ENCODE results near the gene PTPRM. TPM values are rescaled to one million over a fixed set of nuclear protein-coding genes. Genes with fewer than 3 reads are reported as not detected.

PTPRM gene
- total RNA-seq, 1 donor, result 64.2 TPM

GRCh38 chr18:7720395-7720794 is 153.3 kb downstream of the PTPRM start:
- no peak for TF ChIP-seq CTCF (IDR thresholded peaks at IDR 0.05; ENCODE audit: insufficient read depth, low read length)
- H3K4me3 ChIP-seq (ENCODE audit: low read depth, low read length), result no peak overlapping the region
- DNase-seq (ENCODE audit: low read depth), result no peak

- TF ChIP-seq CTCF (IDR thresholded peaks at IDR 0.05; ENCODE audit: insufficient read depth, low read length), result no peak
Observed at GRCh38 chr18:7721532-7721931, 154.4 kb downstream of the PTPRM start.

GRCh38 chr18:7722955-7723354 is 155.8 kb downstream of the PTPRM start:
- no peak for TF ChIP-seq CTCF (IDR thresholded peaks at IDR 0.05; ENCODE audit: insufficient read depth, low read length)
- DNase-seq (ENCODE audit: low read depth), result no peak
- no peak overlapping the region for H3K4me3 ChIP-seq (ENCODE audit: low read depth, low read length)

More at GRCh38 chr18:7721532-7721931, 154.4 kb downstream of the PTPRM start:
- DNase-seq (ENCODE audit: low read depth), result no peak
- H3K4me3 ChIP-seq (ENCODE audit: low read depth, low read length), result no peak overlapping the region

GRCh38 chr18:7723558-7723957 is 156.4 kb downstream of the PTPRM start:
- TF ChIP-seq CTCF (IDR thresholded peaks at IDR 0.05; ENCODE audit: insufficient read depth, low read length), result no peak

GRCh38 chr18:7725473-7725872 is 158.4 kb downstream of the PTPRM start:
- H3K4me3 ChIP-seq (ENCODE audit: low read depth, low read length), result no peak overlapping the region
- no peak for DNase-seq (ENCODE audit: low read depth)
- TF ChIP-seq CTCF (IDR thresholded peaks at IDR 0.05; ENCODE audit: insufficient read depth, low read length), result no peak

More at GRCh38 chr18:7723558-7723957, 156.4 kb downstream of the PTPRM start:
- H3K4me3 ChIP-seq (ENCODE audit: low read depth, low read length), result no peak overlapping the region
- DNase-seq (ENCODE audit: low read depth), result no peak

GRCh38 chr18:7725897-7726296 is 158.8 kb downstream of the PTPRM start:
- DNase-seq (ENCODE audit: low read depth), result no peak
- no peak for TF ChIP-seq CTCF (IDR thresholded peaks at IDR 0.05; ENCODE audit: insufficient read depth, low read length)

GRCh38 chr18:7726522-7726921 is 159.4 kb downstream of the PTPRM start:
- DNase-seq (ENCODE audit: low read depth), result no peak
- TF ChIP-seq CTCF (IDR thresholded peaks at IDR 0.05; ENCODE audit: insufficient read depth, low read length), result no peak
- no peak overlapping the region for H3K4me3 ChIP-seq (ENCODE audit: low read depth, low read length)

More at GRCh38 chr18:7725897-7726296, 158.8 kb downstream of the PTPRM start:
- no peak overlapping the region for H3K4me3 ChIP-seq (ENCODE audit: low read depth, low read length)

All from fibroblast of the aortic adventitia (primary cell).